HG03196 (cell line): Measurements from ENCODE around the gene IL21R.
A peak's percentile ranks its signal among the peaks of the same experiment; 100 is the strongest.
"Not testable (repeated sequence)": the region's sequence is repeated elsewhere in the genome, so short reads cannot be mapped to it uniquely, and the experiment has no call there.

Source experiments
- ATAC-seq: cut with Tn5 transposase; IDR thresholded peaks from one replicate; pipeline ENCODE4 v1.9.1; 2021; ENCODE audit not compliant: unreplicated experiment

Gene IL21R

GRCh38 chr16:27374804-27375425 lies 27.1 kb upstream of the IL21R start:
- ATAC-seq = peak; percentile 42

DNA sequence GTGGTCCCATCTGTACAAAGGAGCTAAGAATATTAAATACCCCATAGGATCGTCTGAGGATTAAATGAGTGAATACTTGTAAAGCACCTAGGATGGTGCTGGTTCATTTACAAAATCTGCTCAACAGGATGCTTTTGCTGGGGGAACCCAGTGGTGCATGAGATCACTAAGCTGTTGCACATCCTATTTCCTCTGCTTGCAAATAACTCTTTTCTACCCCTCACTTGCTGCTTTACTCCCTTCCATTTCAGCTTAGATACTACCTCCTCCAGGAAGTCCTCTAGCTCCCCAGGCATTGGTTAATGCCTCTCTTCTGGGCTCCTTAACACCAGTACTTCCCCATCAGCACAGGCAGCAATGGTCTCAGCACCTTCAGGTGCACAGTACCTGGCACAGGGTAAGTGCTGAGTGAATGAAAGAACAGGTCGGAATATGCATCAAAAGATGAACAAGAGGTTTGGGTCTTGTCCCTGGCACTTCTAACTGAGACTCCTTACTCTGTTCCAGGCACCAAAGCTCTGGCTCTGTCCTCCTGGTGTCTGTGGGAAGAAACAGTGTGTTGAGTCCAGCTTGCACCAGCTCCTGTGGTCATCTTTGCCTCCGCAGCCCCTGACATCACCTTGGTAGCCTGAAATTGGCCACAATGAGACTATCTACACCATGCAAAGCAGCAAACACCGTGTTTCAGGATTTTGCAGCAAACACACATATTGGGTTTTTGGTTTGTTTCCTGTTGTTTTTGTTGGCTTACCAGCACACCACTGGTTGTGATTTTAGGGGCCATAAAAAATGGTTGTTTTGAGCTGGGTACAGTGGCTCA lies 24.1 kb upstream of the IL21R start:
- ATAC-seq = no peak

- no peak for ATAC-seq
Measured at GRCh38 chr16:27378871-27379481, 23.0 kb upstream of the IL21R start.

DNA sequence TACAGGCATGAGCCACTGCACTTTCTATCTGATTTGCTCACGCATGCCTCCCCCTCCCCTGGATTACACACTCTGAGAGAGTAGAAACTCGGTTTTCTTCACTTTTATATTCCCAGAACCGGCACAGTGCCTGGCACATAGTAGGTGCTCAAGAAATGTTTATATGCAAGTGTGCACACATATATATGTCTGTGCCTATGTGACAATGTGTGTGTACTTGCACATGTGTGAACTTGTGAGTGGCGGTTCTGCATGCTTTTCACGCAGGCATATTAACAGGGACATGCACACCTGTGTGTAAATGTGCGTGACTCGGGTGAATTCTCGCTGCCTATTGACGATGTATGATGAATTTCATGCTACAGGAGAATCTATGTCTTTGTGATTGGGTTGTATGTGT lies 22.1 kb upstream of the IL21R start:
- no peak for ATAC-seq

DNA sequence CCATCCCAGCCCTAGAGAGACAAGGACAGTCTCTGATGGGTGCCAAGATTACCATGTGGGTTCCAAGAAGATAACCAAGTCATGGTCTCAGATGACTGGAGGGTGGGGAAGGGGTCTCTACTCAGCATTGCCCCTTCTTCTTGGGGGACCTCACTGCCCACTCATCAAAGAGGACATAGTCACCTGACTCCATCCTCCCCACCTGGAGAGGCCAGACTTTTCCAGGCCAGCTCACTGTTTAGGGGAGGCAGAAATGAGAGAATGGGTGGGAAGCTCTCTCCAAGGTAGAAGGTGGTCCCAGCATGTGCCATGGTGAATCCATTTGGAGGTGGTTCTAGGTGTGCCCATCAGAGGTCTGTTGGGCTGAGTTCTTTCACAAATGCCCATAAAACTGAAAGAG lies 20.7 kb upstream of the IL21R start:
- no peak for ATAC-seq

DNA sequence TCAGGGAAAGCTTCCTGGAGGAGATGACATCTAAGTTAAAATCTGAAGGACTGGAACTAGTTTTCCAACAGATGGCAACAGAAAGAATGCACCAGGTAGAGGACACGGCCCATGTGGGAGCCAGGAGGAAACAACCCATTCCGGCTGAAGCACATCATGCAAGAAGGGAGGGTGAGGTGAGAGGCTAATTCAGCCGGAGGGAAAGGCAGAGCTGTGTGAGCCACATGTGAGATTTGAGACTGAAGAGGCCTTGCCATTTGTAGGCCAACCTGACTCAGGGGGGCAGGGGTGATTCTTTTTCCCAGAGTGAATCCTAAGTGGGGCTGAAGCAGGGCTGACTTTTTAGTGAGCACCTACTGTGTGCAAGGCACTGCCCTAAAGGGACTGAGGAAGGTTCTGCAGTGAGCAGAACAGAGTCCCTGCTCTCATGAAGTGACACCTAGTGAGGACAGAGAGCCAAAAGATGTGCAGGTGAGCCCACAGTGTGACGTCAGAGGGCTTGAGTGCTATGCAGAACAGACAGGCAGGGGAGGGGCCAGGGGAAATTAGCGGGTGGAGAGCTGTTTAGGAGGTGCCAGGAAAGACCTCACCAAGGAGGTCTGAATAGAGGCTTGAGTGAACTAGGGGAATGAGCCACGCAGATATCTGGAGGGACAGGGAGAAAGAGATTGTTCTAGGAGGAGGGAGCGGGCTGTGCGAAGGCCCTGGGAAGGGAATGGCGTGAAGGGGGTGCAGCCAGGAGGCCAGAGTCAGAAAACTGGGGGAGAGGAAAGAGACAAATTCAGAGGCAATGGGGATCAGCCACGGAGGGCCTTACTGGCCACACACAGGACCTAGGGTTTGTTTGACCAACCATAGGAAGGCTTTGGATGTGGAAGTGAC lies 19.8 kb upstream of the IL21R start:
- no peak for ATAC-seq

DNA sequence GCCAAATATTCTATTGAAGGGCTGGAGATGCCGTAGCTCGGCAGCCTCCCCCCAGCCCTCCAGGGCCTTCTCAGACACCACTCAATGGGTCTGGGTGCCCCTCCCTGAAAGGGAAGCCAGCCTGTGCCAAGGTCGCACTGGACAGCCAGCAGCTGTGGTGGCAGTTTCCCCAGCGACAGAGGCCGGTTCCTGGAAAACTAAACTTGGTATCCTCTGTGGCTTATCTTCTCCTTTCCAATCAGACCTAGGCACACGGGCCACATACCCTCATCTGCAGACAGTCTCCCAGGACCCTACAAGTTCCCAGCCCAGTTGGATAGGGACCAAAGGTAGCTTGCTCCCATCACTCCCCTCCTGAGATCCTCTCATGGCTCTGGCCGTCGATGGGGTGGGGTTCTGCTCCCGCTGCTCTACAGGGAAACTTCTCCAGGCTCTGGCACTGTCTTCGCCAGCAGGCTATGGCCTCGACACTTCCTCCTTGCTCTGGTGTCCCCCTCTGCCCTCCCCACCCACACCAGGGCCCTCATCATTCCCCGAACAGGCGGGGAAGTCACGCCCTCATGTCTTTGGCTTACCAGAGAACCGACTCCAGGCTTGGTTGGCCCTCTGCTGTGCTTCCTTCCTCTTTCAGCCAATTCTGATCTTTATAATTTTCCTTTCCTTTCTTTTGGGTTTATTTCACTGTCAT lies 18.3 kb upstream of the IL21R start:
- no peak for ATAC-seq

DNA sequence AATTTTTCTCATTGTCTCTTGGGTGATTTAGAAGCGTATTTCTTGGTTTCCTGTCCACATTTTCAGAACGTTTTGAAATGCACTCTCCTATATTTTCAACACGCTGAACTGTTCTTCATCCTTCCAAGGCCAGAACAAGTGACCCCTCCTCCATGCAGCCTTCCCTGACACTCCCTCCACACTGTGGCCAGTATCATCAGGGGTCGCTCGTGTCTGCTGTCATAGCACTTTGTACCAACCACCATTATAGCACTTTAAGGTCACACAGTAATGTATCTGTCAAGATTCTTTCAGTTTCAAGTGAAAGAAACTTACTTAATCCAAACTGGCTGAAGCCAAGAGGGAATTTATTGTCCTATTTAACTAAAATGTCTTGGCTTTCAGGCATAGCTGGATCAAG lies 17.5 kb upstream of the IL21R start:
- ATAC-seq = no peak

- no peak for ATAC-seq
Measured at GRCh38 chr16:27385398-27385797, 16.6 kb upstream of the IL21R start.

- no peak for ATAC-seq
Measured at GRCh38 chr16:27386674-27387073, 15.3 kb upstream of the IL21R start.

GRCh38 chr16:27387724-27388123 lies 14.2 kb upstream of the IL21R start:
- peak; percentile 60 for ATAC-seq

DNA sequence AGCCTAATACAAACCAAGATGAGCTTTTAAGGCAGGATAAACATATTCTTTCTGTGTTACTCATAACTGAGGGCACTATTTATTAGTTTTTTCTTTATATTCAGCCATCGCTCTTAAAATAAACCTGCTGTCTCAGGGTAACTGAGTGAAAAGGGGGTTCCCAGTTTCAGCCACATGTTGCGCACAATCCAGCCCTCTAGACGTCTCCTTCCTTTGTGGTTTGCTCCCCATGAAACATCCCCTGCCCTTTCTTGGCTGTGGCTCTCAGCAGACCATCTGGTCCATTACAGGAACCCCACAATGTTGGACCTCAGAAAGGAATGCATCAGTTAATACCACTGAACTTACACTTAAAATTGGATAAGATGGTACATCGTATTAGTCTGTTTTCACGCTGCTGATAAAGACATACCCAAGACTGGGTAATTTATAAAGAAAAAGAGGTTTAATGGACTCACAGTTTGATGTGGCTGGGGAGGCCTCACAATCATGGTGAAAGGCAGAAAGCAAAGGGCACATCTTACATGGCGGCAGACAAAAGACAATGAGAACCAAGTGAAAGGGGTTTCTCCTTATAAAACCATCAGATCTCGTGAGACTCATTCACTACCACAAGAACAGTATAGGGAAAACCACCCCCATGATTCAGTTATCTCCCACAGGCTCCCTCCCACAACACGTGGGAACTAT lies 12.6 kb upstream of the IL21R start:
- ATAC-seq = no peak

- ATAC-seq = no peak
Measured at GRCh38 chr16:27390151-27390550, 11.8 kb upstream of the IL21R start.

GRCh38 chr16:27392671-27393070 lies 9.3 kb upstream of the IL21R start:
- ATAC-seq = no peak

GRCh38 chr16:27394516-27394915 lies 7.5 kb upstream of the IL21R start:
- no peak for ATAC-seq

DNA sequence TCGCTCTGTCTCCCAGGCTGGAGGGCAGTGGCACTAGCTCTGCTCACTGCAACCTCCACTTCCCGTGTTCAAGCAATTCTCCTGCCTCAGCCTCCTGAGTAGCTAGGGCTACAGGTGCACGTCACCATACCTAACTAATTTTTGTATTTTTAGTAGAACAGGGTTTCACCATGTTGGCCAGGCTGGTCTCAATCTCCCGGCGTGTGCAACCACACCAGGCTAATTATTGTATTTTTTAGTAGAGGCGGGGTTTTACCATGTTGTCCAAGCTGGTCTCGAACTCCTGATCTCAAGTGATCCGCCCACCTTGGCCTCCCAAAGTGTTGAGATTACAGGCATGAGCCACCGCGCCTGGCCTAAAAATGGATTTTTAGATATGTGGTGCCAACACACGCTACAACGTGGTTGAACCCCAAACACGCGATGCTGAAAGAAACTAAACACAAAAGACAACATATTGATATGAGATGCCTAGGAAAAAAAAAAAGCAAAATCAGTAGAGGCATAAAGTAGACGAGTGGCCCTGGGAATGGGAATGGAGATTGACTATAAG lies 3.6 kb upstream of the IL21R start:
- not testable (repeated sequence) for ATAC-seq

GRCh38 chr16:27398894-27399853 lies 2.8 kb upstream of the IL21R start:
- ATAC-seq = peak; percentile 37

- ATAC-seq = no peak
Measured at GRCh38 chr16:27399969-27400368, 2.0 kb upstream of the IL21R start.
